Measurements from ENCODE around the gene EFNA4. TPM values are rescaled to one million over a fixed set of nuclear protein-coding genes. Genes with fewer than 3 reads are reported as not detected.

Gene EFNA4
- total and polyA plus RNA-seq, 9 of the 15 experiments (the other 6 are each of a cell fraction or from before 2014, with no cell fraction given) = 0.68 to 7.4 (median 6.1) TPM

GRCh38 chr1:155064111-155064831, 731 bp downstream of the EFNA4 start (continued):
- TF ChIP-seq RREB1 (CRISPR knock-in tag; IDR thresholded peaks at IDR 0.05) (no peak), MLLT1 (IDR thresholded peaks at IDR 0.05) (peak in 1 of 2 experiments; percentile 37; a peak in 1 of 4 replicates), ZNF778 (CRISPR knock-in tag; IDR thresholded peaks at IDR 0.05) (no peak), JUN (IDR thresholded peaks at IDR 0.05; ENCODE audit: borderline replicate concordance, low read depth, low read length) (no peak), JUN (CRISPR knock-in tag; IDR thresholded peaks at IDR 0.05; ENCODE audit: borderline replicate concordance) (no peak), KAT8 (IDR thresholded peaks at IDR 0.05; ENCODE audit: low read depth) (no peak), ZNF134 (CRISPR knock-in tag; conservative IDR thresholded peaks at IDR 0.05) (no peak), NCOA1 (IDR thresholded peaks at IDR 0.05; ENCODE audit: low read depth) (no peak), ZNF584 (CRISPR knock-in tag; IDR thresholded peaks at IDR 0.05; ENCODE audit: low read depth) (peak; percentile 15; the same call in 1 of the 2 replicates), MITF (IDR thresholded peaks at IDR 0.05) (no peak), ZNF561 (CRISPR knock-in tag; conservative IDR thresholded peaks at IDR 0.05) (no peak), MBD1 (CRISPR knock-in tag; IDR thresholded peaks at IDR 0.05) (no peak), MECOM (CRISPR knock-in tag; IDR thresholded peaks at IDR 0.05) (no peak), DNMT1 (IDR thresholded peaks at IDR 0.05) (no peak), VEZF1 (CRISPR knock-in tag; IDR thresholded peaks at IDR 0.05) (peak; percentile 47), BHLHE40 (IDR thresholded peaks at IDR 0.05; ENCODE audit: low read length) (peak; percentile 82)

Measured in K562 (cell line).